ENCODE data around the gene PARD3.
"Not testable (repeated sequence)": the region's sequence is repeated elsewhere in the genome, so short reads cannot be mapped to it uniquely, and the experiment has no call there.

The PARD3 gene

GRCh38 chr10:34815185-34816084, at the start of gene PARD3:
Gene PARD3 (minus strand): TSS chr10:34815296. CDS start chr10:34814995, 301 bp downstream.
- DNase-seq (ENCODE audit: low read depth): no peak

- no peak for DNase-seq (ENCODE audit: low read depth)
Measured at GRCh38 chr10:34864149-34865067, 49.3 kb upstream of the PARD3 start.

- no peak for DNase-seq (ENCODE audit: low read depth)
Measured at GRCh38 chr10:34862892-34863291, 47.8 kb upstream of the PARD3 start.

GRCh38 chr10:34861293-34862021, 46.4 kb upstream of the PARD3 start:
- no peak for DNase-seq (ENCODE audit: low read depth)

- no peak for DNase-seq (ENCODE audit: low read depth)
Measured at GRCh38 chr10:34859170-34859569, 44.1 kb upstream of the PARD3 start.

- DNase-seq (ENCODE audit: low read depth): no peak
Measured at GRCh38 chr10:34858003-34858402, 42.9 kb upstream of the PARD3 start.

GRCh38 chr10:34854147-34854601, 39.1 kb upstream of the PARD3 start:
- no peak for DNase-seq (ENCODE audit: low read depth)

GRCh38 chr10:34853357-34853756, 38.3 kb upstream of the PARD3 start:
- no peak for DNase-seq (ENCODE audit: low read depth)

- DNase-seq (ENCODE audit: low read depth): no peak
Measured at GRCh38 chr10:34850558-34850957, 35.5 kb upstream of the PARD3 start.

GRCh38 chr10:34850036-34850435, 34.9 kb upstream of the PARD3 start:
- DNase-seq (ENCODE audit: low read depth): no peak

GRCh38 chr10:34845070-34845469, 30.0 kb upstream of the PARD3 start:
- no peak for DNase-seq (ENCODE audit: low read depth)

GRCh38 chr10:34844448-34844847, 29.4 kb upstream of the PARD3 start:
- no peak for DNase-seq (ENCODE audit: low read depth)

- not testable (repeated sequence) for DNase-seq (ENCODE audit: low read depth)
Measured at GRCh38 chr10:34843470-34843869, 28.4 kb upstream of the PARD3 start.

- DNase-seq (ENCODE audit: low read depth): no peak
Measured at GRCh38 chr10:34838366-34838900, 23.3 kb upstream of the PARD3 start.

- DNase-seq (ENCODE audit: low read depth): no peak
Measured at GRCh38 chr10:34835908-34836508, 20.9 kb upstream of the PARD3 start.

- no peak for DNase-seq (ENCODE audit: low read depth)
Measured at GRCh38 chr10:34834274-34834673, 19.2 kb upstream of the PARD3 start.

- no peak for DNase-seq (ENCODE audit: low read depth)
Measured at GRCh38 chr10:34830217-34830822, 15.2 kb upstream of the PARD3 start.

- DNase-seq (ENCODE audit: low read depth): no peak
Measured at GRCh38 chr10:34826857-34827766, 12.0 kb upstream of the PARD3 start.

- DNase-seq (ENCODE audit: low read depth): no peak
Measured at GRCh38 chr10:34826221-34826620, 11.1 kb upstream of the PARD3 start.

- DNase-seq (ENCODE audit: low read depth): no peak
Measured at GRCh38 chr10:34825414-34825813, 10.3 kb upstream of the PARD3 start.

Data from activated T-helper 9 cell treated with anti-CD3 and anti-CD28 coated beads, Interleukin-2, amount 50 U/mL, for 16 hours (primary cell).